Superior temporal gyrus (tissue), 1 donor: ENCODE data around the gene TAS2R60.
"Not testable (repeated sequence)": the region's sequence is repeated elsewhere in the genome, so short reads cannot be mapped to it uniquely, and the experiment has no call there.

Experiments used
- DNase-seq: peaks from one replicate; pipeline ENCODE4 v3.0.0-alpha.2; 2016; ENCODE audit errors: extremely low spot score

TAS2R60 gene

GRCh38 chr7:143411976-143412708 lies 31.1 kb upstream of the TAS2R60 start:
- no peak for DNase-seq

GRCh38 chr7:143413123-143413522 lies 30.1 kb upstream of the TAS2R60 start:
- no peak for DNase-seq

DNA sequence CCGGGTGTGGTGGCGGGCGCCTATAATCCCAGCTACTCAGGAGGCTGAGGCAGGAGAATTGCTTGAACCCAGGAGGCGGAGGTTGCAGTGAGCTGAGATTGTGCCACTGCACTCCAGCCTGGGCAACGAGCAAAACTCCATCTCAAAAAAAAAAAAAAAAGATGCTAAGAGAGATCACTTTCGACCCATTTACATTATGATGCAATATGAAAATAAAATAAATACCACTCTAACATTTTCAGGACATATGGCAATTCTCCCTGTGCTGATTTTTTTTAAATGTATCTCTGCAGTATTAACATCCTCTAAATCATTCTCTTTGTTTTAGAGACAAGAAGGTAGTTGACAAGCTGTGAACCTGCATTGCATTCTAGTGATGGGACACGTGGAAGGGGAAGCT lies 28.0 kb upstream of the TAS2R60 start:
- DNase-seq: not testable (repeated sequence)

DNA sequence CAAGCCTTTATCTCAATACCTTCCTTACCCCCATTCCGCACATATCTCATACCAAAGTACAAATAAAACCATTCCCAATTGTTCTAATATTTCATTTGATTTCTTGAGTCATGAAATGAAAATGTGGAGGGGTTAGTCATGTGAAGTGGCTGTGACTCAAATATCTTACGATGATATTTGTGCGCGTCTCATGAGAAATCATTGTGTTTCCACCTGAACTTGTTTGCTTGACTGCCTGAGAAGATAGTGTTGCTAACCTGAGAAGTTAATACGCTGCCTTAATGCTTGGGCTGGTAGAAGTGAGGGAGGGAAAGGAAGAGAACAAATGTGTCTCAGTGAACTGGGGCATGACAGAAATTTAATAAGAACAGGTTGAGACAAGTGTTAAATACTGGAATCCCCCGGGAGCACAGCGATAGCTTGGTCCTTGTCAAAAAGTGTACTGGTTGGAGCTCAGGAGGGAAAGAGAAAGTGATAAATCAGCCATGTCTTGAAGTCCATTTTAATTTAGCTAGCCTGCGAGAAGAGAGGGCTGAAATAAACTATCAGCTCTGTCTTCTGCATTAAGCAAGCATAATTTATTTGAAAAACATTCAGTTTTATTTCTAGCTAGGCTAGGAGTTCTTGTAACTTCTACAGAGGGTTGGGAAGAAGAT lies 27.4 kb upstream of the TAS2R60 start:
- DNase-seq: no peak

DNA sequence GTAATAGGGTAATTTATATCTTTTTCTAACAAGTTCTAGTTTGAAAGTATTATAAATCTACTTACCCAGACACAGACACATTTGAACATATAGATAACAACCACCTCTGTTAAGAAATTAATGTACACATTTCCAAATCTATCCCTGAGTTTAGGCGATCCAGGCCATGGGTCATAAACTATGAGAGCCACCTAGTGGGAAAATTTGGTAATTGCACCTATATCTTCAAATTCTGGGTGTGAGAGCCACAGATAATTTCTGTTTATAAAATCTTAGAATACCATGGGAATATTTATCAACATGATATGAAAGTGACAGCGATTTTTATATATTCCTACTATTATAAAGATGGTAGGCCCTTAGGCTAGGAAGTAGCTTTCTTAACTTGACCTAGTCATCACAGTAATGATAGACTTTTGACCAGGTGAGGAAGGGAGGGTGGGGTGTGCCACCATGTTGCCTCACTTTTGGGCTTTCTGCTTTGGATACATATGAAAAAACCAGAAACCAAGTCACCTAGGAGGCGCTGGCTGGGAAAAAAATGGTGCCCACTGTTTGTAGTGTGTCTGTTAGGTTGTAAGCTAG lies 26.6 kb upstream of the TAS2R60 start:
- DNase-seq: peak; percentile 92

- no peak for DNase-seq
Observed at GRCh38 chr7:143417734-143418383, 25.4 kb upstream of the TAS2R60 start.

DNA sequence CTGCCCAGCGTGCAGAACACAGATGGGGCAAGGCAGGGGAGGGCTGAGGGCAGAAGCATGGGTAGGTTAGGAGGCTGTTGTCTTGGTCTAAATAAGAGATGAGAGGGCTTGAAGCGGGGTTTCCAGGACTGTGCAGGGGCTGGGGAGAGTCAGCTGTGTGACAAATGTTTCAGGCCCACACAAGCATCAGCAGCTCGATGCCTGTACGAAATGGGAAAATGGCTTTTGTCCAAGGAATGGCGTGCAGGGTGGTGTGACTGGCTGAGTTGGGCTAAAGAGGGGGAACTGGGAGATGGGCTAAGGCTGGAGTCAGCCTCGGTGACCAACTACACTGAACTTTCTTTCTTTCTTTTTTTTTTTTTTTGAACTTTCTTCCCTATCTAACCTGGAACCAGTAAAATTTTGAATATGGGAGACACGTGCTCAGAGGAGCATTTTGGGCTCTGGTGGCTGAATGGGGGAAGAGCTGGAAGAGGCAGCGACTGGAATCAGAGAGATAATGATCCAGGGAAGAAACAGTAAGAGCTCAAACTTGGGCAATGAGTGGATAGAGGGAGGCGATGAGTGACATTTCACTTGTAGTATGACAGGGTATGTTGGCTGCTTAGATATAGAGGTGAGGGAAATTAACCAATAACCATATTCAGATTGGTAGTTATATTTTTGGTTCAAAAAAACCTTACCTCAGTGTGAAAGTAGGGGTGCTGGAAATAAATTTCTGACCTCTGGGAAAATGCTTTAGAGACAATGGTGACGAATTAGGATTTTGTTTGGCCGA lies 24.4 kb upstream of the TAS2R60 start:
- DNase-seq: no peak

DNA sequence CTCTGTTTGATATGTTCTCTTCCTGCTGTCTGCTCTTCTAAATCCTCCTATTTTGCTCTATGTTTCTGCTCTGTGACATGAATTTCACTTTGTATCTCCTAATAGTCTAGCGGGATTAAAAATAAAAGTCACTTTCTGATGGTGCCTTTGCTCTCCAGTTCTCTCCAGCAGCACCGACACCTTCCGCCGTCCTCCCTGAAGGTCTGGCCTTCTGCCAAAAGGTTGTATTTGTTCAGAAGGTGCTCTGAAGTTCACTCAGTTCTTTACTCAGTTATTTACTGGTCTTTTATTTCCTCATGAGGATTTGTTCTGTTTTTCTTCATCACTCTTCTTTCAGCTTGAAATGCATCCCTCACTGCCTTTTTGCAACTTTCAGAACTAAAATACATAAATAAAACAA lies 23.4 kb upstream of the TAS2R60 start:
- DNase-seq: no peak

- not testable (repeated sequence) for DNase-seq
Observed at GRCh38 chr7:143420624-143421023, 22.6 kb upstream of the TAS2R60 start.

DNA sequence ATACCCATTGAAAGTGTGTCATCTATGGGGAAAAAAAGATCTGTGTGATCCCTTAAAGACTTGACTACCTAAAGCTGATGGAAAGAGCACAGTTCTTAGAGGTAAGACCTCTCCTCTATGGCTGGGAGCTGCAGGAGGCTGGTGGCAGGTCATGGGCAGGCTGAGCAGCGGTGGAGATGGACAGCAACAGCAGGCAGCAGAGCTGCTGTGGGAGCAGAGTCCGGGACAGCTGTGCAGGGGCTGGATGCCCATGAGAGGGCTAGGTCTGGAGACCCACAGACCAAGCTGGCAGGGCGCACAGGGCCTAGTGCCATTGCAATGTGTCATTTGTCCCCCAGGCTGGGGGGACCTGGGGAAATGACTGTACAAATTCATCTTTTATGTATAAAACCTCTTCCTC lies 21.2 kb upstream of the TAS2R60 start:
- no peak for DNase-seq

GRCh38 chr7:143424476-143424875 lies 18.8 kb upstream of the TAS2R60 start:
- not testable (repeated sequence) for DNase-seq

GRCh38 chr7:143426479-143427142 lies 16.6 kb upstream of the TAS2R60 start:
- no peak for DNase-seq

DNA sequence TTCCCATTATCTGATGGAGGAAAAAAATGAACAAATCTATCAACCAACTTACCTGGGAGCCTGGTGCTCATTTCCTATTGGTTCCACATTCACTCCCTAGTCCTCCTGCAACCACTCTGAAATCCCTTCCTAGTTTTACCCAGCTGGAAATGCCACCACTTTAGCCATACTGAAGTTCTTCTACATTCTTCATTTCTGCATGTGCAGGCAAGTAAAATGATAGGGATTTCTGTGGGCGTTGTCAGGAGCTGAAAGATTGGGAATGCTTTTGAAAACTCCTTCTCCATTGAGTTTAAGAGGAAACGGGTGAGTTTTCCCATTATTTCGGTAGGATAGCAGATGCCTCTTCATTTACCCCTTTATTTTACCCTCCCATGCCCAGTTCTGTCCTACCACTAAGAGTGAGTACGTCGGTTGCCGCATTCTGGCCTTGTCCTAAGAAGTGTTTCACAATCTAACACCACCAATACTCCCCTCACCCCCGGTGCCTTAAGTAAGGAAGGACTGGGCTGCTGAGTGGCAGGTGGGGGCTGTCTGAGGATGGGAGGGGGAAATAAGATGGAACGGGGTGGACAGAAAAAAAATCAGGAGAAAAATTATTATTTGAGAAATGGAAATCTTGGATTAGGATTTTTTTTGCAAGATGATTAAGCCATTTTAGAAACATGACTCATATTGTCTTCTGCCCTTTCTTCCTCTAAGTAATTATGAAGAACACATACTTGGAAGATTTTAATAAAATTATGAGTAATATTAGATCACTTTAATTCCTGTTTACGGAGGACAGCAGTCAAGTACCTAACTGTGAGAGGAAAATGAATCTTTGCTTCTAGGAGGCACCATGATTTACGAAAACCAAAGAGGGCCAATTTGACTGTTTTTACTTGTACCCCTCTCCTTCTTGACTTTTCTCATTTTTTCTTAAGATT lies 13.2 kb upstream of the TAS2R60 start:
- DNase-seq: no peak

- no peak for DNase-seq
Observed at GRCh38 chr7:143431109-143431508, 12.1 kb upstream of the TAS2R60 start.

DNA sequence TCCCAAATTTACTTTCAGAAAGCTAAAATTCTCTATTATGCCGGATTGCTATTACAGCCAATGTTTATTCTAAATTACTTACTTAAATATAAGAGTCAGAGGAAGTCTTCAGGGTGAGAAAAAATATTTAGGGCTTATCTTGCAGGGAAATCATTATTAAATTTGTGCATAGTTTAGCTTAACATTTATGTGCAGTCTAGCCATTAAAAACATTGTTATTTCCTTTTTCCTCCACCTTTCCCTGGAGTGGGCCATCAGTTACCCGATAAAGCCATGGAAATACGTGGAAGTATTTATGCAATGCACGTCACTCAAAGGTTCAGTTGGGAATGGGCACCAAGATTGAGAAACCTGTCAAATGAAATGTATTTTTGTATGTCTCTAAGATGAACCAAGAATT lies 9.5 kb upstream of the TAS2R60 start:
- DNase-seq: no peak

DNA sequence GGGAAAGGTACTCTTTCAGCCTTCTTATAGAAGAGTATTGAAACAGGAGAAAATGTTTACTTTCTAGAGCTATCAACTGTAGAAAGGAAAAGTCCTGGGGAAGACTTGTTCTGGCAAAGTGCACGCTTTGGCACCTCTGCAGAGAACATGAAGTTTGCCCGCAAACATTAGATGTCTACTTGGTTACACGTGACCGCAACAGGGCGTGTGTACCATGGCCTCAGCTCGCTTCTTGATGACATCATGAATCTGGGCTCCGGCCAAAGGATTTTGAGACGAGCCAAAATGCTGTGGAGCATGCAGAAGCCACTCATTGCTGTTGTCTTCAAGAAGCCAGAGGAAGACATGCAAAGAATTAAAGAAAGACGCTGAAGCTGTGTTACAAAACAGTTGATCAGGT lies 8.6 kb upstream of the TAS2R60 start:
- no peak for DNase-seq

DNA sequence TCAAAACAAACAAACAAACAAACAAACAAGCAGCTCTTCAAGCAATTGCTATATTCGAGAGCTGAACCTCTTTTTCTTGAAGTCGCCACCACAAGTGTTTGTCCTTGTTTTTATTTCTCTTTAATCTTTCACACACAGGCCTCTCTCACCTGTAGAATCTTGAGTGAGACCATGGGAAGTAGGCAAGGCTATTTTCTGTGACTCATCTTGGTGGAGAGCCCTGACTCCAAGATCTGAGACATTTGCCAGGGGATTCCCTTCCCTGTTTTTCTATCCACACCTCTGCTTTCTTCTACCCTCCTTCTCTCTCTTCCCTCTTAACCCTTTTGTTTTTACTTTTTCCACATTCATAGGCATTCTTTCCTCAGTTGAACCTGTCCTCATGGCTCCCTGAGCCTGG lies 8.0 kb upstream of the TAS2R60 start:
- no peak for DNase-seq

- DNase-seq: no peak
Observed at GRCh38 chr7:143436325-143436946, 6.8 kb upstream of the TAS2R60 start.

GRCh38 chr7:143437578-143437977 lies 5.7 kb upstream of the TAS2R60 start:
- no peak for DNase-seq

DNA sequence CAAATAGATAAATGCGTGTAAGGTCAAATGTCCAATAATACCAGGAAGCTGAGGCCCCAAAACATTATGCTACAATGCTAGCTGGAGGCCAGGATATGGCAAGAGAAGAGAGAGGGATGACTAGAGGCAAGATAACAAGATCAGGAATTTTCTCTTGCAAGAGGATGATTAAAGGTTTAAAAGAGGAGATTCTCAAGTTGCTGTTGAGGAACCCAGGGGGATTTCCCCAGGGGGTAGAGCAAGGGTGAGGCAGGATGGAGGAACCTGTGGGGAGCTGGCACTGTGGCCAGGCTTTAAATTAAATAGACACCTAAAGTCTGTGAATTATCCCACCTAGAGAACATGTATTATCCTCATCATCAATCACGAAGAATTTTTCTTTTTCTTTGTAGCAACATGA lies 3.4 kb upstream of the TAS2R60 start:
- DNase-seq: no peak
